NCI-H2227 (cell line): ENCODE results near the gene CCDC124.
A peak's percentile ranks its signal among the peaks of the same experiment; 100 is the strongest.
"Not testable (repeated sequence)": the region's sequence is repeated elsewhere in the genome, so short reads cannot be mapped to it uniquely, and the experiment has no call there.

Experiments used
- DNase-seq: peaks from one replicate; lab custom pipeline; 2025; ENCODE audit not compliant: unreplicated experiment; lab: John Stamatoyannopoulos, UW

The CCDC124 gene

GRCh38 chr19:17932485-17933338, at the start of gene CCDC124:
Gene CCDC124, plus strand, starts transcription at chr19:17933015. Its CDS starts 3,406 bp downstream, at chr19:17936421.
- peak; percentile 92 for DNase-seq

- no peak for DNase-seq
Observed at GRCh38 chr19:17883627-17884410, 49.0 kb upstream of the CCDC124 start.

- no peak for DNase-seq
Observed at GRCh38 chr19:17886515-17886914, 46.3 kb upstream of the CCDC124 start.

- not testable (repeated sequence) for DNase-seq
Observed at GRCh38 chr19:17887221-17887620, 45.6 kb upstream of the CCDC124 start.

- no peak for DNase-seq
Observed at GRCh38 chr19:17888260-17888659, 44.6 kb upstream of the CCDC124 start.

GRCh38 chr19:17889609-17890214, 43.1 kb upstream of the CCDC124 start:
- no peak for DNase-seq

- DNase-seq = no peak
Observed at GRCh38 chr19:17893766-17894165, 39.0 kb upstream of the CCDC124 start.

- DNase-seq = no peak
Observed at GRCh38 chr19:17902701-17903100, 30.1 kb upstream of the CCDC124 start.

GRCh38 chr19:17908244-17908643, 24.6 kb upstream of the CCDC124 start:
- no peak for DNase-seq

GRCh38 chr19:17909003-17909732, 23.6 kb upstream of the CCDC124 start:
- no peak for DNase-seq

- no peak for DNase-seq
Observed at GRCh38 chr19:17910791-17911360, 21.9 kb upstream of the CCDC124 start.

GRCh38 chr19:17915940-17916593, 16.7 kb upstream of the CCDC124 start:
- DNase-seq = no peak

GRCh38 chr19:17918151-17918550, 14.7 kb upstream of the CCDC124 start:
- DNase-seq = not testable (repeated sequence)

- DNase-seq = not testable (repeated sequence)
Observed at GRCh38 chr19:17919122-17919521, 13.7 kb upstream of the CCDC124 start.

- DNase-seq = no peak
Observed at GRCh38 chr19:17920527-17920926, 12.3 kb upstream of the CCDC124 start.

- DNase-seq = no peak
Observed at GRCh38 chr19:17922138-17922537, 10.7 kb upstream of the CCDC124 start.

- DNase-seq = no peak
Observed at GRCh38 chr19:17926044-17926443, 6.8 kb upstream of the CCDC124 start.

- DNase-seq = no peak
Observed at GRCh38 chr19:17929056-17929455, 3.8 kb upstream of the CCDC124 start.

GRCh38 chr19:17931532-17932191, 1.2 kb upstream of the CCDC124 start:
- peak; percentile 72 for DNase-seq
